GM18511 (cell line): ENCODE data around the gene IRAK3.

Experiments
- ATAC-seq: cut with Tn5 transposase; IDR thresholded peaks from one replicate; pipeline ENCODE4 v1.9.1; 2021; ENCODE audit warnings: mild to moderate bottlenecking, moderate library complexity; ENCODE audit not compliant: unreplicated experiment

The IRAK3 gene, protein sequence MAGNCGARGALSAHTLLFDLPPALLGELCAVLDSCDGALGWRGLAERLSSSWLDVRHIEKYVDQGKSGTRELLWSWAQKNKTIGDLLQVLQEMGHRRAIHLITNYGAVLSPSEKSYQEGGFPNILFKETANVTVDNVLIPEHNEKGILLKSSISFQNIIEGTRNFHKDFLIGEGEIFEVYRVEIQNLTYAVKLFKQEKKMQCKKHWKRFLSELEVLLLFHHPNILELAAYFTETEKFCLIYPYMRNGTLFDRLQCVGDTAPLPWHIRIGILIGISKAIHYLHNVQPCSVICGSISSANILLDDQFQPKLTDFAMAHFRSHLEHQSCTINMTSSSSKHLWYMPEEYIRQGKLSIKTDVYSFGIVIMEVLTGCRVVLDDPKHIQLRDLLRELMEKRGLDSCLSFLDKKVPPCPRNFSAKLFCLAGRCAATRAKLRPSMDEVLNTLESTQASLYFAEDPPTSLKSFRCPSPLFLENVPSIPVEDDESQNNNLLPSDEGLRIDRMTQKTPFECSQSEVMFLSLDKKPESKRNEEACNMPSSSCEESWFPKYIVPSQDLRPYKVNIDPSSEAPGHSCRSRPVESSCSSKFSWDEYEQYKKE

DNA sequence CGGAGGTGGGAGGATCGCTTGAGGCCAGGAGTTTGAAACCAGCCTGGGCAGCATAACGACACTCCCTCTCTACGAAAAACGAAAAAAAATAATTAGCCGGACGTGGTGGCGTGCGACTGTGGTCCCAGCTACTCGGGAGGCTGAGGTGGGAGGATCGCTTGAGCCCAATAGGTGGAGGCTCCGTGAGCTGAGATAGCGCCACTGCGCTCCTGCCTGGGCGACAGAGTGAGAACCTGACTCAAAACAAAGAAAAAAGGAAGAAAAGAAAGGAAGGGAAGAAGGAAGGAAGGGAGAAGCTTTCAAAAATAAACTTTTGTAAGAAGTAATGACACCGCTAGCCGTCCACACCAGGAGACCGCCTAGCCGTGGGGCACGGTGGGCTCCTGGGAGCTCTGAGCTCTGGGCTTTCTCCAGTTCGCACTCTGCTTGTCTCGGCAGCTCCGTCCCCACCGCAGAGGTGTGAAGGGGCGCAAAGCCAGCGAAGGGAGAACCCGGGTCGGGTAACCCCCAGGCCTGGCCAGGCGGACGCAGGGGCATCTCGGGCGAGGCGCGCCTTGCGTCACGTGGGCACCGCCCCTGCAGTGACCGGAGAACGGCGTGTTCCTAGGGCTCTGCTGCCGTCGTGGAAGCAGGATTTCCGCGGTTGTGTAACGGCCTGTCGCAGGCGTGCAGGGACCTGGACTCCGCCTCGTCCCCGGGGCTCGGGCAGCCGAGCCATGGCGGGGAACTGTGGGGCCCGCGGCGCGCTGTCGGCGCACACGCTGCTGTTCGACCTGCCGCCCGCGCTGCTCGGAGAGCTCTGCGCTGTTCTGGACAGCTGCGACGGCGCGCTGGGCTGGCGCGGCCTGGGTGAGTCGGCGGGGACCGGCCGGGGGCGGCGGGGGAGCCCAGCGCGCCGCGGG is at the start of gene IRAK3:
Gene IRAK3, plus strand, starts transcription at position 631 of the 902 bp plus-strand sequence. Its CDS starts 86 bp downstream, at position 717.
- peak; percentile 76 for ATAC-seq

DNA sequence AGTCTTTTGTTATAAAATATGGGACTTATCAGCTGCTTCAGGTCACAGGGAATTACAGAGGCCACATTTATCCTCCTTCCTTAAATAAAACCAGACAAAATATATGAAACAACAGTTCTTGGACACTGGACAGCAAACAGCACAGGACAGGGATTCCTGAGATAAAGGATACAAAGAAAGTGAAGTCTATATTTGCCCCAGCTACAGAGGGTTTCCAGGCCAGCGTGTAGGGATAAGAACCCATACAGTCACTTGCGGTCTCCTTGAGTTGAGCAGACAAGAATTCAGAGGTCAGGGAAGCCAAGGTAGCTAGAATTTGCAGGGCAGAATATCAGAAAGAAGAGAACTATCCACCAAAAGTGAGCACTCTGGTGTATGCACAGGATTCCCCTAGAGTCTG is 49.7 kb upstream of the IRAK3 start:
- no peak for ATAC-seq

DNA sequence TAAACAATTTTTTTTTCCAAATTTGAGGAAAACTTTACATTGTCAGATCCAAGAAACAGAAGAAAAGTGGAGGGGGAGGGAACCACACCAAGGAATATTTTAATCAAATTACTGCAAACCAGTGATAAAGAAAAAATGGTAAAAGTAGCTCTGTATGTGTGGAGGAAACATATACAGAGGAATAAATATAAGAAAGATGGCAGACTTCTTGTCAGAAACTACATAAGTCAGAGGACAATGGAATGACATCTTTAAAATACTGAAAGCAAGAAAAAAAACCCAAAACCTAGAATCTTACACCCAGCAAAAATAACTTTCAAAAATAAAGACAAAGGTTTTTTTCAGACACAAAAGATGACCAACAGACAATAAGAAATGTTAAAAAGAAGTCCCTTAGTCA is 48.3 kb upstream of the IRAK3 start:
- no peak for ATAC-seq

DNA sequence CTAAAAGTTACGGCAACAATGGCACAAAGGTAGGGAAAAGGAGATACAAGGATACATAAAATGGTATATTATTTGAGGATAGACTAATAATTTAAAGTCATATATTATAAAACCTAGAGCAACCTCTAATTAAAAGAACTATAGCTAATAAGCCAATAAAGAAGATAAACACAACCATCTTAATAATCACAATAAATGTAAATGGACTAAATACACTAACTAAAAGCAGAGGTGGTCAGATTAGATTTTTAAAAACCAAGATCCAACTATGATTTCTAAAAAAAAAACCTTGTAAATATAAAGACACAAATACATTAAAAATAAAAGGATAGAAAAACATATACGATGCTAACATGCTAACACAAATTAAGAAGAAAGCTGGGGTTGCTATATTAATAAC is 47.7 kb upstream of the IRAK3 start:
- no peak for ATAC-seq

DNA sequence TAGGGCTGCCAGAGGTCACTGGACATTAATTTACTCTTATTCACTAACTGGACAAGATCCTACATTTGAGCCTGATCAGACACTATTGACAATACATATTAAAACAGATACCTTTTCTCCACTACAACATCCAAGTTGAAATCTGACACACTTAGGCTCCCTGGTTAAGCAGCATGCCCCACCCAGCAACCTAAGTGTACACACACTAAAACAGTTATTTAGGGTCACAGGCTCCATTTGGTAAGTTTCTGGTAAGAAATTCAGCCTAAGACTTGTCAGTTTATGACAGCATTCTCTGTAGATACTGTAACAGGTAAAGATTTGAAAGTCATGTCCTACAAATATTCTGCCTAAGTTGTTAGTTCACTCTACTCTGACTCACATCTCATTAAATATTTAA is 46.2 kb upstream of the IRAK3 start:
- ATAC-seq: no peak

DNA sequence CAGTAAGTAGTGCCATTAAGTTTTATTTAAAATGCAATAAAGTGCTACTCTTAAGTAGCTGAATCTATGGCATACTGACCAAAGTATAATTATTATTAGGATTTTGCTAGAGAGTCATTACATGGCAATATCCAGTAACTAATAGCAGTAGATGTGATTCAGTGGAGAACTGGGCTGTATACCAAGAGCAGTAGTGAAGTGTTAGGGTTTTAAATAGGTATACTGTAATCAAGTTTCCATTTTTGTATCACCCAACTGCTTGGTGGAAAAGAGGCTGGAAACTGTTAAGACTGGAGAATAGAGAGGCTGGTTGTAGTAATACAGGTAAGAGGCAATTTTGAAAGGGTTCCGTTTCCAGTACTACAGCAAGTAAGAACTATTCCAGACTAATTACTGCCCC is 45.1 kb upstream of the IRAK3 start:
- no peak for ATAC-seq

DNA sequence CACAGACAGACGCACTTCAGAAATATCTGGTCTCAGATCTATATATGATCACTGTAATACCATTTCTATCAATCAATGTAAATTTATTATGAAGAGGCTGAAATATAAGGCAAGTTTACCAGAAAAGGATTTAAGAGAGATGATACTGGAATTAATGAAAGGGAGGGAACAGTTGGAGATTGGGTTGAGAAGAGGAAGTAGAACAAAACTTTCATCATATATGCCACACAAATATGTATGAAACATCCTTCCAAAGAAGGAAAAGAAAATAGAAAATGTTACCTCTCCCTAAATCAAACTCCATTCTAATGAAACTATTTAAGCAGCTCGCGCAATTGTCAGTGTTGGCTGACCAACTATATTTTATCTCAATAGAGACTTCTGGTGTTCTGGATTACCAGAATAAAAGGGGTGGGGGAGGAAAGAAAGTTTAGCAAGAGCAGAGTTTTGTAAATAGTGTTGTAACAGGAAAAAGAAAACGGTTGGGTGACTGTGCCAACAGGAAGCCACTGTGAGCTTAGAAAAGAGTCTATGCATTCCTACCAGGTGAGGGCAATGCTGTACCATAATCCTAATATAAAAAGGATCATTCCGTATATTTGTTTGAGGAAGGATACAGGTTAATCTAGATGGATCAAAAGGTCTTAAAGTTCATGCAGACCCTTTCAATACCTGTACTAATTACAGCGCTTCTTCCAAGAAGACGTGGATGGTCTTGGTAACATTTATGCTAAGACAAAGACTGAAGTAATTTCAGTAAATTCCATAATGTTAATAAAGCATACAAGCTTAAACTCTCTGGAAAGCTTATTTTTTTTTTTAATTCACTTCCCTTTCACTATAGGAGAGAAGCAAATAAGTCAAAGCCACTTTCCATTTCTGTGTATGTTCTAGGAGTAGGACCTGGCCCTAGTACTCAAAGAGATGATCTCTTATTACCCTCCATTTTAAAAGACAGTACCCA is 43.9 kb upstream of the IRAK3 start:
- ATAC-seq: no peak

DNA sequence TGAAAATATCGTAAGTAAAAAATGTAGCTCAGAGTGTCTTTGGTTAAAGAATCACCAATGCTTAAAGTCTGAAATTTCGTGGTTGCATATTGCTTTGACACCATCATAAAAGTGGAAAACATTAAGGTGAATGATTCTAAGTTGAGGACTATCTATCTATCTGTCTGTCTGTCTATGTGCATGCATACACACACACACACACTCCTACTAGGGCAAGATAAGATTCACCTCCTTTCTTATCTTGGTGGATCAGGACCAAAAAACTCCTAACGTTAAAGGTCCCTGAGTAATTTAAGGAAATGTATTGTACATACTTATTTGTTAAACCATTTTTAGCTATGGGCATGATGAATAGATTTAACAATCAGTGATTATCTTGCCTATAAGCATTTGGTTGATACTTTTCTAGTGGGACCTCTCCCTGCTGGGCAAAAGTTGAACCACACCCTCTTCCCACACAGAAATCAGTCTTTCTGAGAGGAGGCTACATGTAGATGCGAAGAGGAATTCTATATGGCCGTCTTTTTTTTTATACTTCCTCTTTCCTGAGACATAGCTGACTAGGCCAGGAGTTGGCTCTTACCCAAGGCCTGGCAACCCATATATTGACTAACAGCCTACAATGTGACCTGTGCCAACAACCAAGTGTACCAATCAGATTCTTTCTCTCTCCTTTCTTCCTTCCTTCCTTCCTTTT is 39.2 kb upstream of the IRAK3 start:
- ATAC-seq: no peak

DNA sequence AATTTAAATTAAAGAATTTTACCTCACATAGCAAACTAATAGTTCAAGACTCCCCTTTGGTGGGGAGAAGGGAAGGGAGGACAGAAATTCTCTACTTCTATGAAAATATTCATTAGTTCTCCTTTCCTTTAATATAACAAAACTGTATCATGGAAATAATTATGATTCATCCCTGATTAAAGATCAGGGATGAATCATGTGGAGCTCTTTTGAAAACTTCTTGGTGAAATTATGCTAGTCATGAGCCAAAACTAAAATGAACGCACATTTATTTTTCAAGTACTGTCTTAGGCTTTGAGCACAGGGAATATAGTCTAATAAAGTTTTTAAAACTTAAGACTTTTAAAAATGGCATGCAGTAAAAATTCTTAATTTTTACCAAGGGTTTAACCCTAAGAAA is 36.3 kb upstream of the IRAK3 start:
- no peak for ATAC-seq

DNA sequence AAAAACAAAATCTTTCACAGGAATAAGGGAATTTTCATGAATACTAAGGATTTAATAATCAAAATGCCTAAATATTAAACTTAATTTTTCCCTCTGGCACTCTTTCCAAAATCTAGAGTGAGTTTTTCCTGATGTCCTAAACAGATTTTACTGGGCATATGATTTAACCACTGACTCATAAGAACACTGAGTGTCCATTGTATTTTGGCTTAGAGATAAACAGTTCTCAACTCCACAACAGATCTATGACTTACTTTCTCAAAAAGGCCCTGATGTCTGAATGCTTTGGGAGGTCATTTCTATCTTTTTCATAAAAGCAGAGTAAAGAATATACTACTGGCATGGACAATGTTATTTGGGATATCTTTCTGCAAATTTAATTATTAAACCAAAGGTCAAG is 34.2 kb upstream of the IRAK3 start:
- no peak for ATAC-seq

DNA sequence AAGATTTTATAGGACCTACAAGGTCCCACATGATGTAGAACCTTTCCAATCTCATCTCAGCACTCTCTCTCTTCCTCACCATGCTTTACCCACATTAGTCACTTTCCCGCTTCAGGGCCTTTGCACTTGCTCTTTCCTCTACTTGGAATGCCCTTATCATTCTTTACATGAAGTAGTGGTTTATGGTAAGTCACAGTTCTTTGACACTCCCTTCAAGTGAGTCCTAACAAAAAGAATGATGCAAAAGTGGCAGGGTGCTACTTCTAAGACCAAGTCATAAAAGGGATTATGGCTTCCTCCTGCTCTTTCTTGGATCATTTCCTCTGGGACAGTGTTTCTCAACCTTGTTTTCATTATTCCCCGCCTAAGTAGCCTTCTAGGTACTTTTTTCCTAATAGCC is 32.4 kb upstream of the IRAK3 start:
- no peak for ATAC-seq

DNA sequence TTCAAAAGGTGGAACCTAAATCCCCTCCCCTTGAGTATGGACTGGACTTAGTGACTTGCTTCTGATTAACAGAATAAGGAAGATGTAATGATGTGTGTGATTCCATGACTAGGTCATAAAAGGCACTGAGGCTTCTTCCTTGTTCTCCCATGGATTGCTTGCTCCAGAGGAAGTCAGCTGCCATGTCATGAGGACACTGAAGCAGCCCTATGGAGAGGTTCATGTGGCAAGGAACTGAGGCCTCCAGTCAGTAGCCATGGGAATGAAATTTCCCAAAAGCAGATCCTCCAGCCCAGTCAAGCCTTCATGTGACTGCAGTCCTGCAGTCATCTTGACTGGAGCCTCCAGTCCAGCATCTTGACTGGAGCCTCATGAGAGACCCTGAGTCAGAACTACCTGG is 29.9 kb upstream of the IRAK3 start:
- no peak for ATAC-seq

DNA sequence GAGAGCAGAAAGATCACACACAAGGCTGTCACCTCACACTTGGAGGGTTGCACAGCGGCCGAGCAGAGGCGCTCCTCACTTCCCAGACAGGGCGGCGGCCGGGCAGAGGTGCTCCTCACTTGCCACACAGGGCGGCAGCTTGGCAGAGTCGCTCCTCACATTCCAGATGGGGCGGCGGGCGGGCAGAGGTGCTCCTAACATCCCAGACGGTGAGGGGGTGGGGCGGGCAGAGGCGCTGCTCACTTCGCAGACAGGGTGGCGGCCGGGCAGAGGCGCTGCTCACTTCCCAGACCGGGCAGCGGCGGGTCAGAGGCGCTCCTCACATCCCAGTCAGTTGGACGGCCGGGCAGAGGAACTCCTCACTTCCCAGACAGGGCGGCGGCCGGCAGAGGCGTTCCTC is 28.3 kb upstream of the IRAK3 start:
- ATAC-seq: no peak

DNA sequence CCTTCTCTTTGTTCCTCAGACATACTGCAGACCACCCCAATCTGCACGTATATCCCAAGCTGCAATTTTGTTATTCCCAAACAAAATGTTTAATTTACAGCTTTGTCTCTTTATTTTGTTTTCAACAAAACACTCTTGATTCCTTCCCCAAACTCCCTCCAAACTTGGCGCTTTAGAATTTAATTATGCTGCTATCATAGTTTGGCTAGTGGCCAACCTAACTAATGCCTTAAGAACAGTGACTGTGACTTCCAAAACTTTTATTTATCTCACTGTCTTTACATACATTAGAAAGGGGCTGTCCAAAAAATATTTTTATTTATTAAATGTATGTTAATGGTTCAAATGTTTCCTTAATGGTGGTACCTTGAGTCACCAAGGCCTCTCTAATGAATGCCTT is 26.3 kb upstream of the IRAK3 start:
- ATAC-seq: no peak

DNA sequence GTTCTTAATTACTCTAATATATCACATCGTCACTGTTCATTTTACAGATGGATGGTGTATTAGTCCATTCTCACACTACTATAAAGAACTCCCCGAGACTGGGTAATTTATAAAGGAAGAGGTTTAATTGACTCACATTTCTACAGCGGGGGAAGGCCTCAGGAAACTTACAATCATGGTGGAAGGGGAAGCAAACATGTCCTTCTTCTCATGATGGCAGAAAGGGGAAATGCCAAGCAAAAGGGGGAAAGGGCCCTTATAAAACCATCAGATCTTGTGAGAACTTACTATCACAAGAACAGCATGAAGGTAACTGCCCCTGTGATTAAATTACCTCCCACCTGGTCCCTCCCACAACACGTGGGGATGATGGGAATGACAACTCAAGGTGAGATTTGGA is 25.7 kb upstream of the IRAK3 start:
- ATAC-seq: no peak

DNA sequence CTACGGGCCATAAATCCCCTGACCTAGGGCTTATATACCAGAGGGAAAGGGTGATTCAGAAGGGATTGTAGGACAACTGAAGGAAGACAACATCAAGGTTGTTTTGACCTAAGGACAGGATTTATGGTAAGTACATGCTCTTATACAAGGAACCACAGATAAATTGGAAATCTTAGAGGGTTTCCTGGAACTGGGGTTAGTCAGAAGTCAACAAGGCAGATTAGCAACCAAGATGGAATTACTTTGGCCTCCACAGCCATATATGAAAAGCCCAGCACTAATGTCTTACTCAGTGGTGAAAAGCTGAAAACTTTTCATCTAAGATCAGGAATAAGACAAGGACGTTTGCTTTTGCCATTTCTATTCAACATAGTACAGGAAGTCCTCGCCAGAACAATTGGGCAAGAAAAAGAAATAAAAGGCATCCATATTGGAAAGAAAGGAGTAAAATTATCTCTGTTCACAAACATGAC is 24.6 kb upstream of the IRAK3 start:
- no peak for ATAC-seq

DNA sequence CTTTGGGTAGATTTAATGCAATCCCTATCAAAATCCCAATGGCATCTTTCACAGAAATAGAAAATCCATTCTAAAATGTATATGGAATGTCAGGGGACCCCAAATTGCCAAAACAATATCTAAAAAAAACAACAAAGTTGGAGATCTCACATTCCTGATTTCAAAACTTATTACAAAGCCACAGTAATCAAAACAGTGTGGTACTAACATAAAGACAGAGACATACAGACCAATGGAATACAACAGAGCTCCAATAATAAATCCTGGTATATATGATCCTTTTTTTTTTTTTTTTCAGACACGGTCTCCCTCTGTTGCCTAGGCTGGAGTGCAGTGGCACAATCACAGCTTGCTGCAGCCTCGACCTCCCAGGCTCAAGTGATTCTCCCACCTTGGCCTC is 23.9 kb upstream of the IRAK3 start:
- no peak for ATAC-seq

DNA sequence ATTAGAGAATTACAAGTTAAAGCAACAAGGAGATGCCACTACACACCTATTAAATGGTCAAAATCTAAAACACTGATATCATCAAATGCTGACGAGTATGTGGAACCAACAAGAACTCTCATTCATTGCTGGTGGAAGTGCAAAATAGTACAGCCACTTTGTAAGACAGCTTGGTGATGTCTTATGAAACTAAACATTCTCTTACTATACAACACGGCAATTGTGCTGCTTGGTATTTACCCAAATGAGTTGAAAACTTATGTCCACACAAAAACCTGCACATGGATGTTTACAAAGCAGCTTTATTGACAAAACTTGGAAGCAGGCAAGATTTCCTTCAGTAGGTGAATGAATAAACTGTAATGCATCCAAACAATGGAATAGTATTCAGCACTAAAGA is 22.5 kb upstream of the IRAK3 start:
- no peak for ATAC-seq

DNA sequence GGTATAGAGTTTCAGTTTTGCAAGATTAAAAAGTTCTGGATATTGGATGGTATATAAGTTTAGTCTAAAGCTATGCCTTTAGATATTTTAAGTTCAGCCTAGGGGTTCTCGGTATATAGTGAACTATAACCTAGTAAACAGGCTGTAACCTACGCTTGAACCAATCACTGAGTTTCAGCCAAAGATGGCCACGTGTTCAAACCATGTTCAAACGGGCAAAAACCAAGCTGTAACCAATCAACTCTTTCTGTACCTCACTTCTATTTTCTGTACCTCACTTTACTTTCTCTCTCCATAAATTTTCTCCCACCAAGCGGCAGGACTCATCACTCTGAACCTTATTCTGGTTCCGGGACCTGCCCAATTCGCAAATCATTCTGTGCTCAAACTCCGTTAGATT is 20.6 kb upstream of the IRAK3 start:
- no peak for ATAC-seq
